ENCODE results near the gene TBC1D10B.

GRCh38 chr16:30351586-30352419, 18.5 kb downstream of the TBC1D10B start:
- no peak for TF ChIP-seq PATZ1 (CRISPR knock-in tag; IDR thresholded peaks at IDR 0.05; ENCODE audit: borderline replicate concordance)
- no peak for TF ChIP-seq TCF4 (CRISPR knock-in tag; IDR thresholded peaks at IDR 0.05; ENCODE audit: borderline replicate concordance)
- no peak for TF ChIP-seq ZFP30 (CRISPR knock-in tag; IDR thresholded peaks at IDR 0.05)
- no peak for TF ChIP-seq TOX (CRISPR knock-in tag; IDR thresholded peaks at IDR 0.05; ENCODE audit: borderline replicate concordance)
- TF ChIP-seq GLIS3 (CRISPR knock-in tag; IDR thresholded peaks at IDR 0.05), result no peak
- no peak for TF ChIP-seq POU6F1 (CRISPR knock-in tag; IDR thresholded peaks at IDR 0.05; ENCODE audit: borderline replicate concordance, low read depth)
- TF ChIP-seq, protein P1, sequence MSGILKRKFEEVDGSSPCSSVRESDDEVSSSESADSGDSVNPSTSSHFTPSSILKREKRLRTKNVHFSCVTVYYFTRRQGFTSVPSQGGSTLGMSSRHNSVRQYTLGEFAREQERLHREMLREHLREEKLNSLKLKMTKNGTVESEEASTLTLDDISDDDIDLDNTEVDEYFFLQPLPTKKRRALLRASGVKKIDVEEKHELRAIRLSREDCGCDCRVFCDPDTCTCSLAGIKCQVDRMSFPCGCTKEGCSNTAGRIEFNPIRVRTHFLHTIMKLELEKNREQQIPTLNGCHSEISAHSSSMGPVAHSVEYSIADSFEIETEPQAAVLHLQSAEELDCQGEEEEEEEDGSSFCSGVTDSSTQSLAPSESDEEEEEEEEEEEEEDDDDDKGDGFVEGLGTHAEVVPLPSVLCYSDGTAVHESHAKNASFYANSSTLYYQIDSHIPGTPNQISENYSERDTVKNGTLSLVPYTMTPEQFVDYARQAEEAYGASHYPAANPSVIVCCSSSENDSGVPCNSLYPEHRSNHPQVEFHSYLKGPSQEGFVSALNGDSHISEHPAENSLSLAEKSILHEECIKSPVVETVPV (CRISPR knock-in tag; IDR thresholded peaks at IDR 0.05), result no peak
- no peak for TF ChIP-seq RARB (CRISPR knock-in tag; IDR thresholded peaks at IDR 0.05)
- no peak for TF ChIP-seq ARNTL (CRISPR knock-in tag; IDR thresholded peaks at IDR 0.05; ENCODE audit: borderline replicate concordance, low read depth)
- TF ChIP-seq ZNF565 (CRISPR knock-in tag; conservative IDR thresholded peaks at IDR 0.05; ENCODE audit: low read depth), result no peak

Data from SK-N-SH treated with all-trans-retinoic acid at 6 μM for 48 hours (cell line).